ENCODE measurements around the gene FLYWCH2.

DNA sequence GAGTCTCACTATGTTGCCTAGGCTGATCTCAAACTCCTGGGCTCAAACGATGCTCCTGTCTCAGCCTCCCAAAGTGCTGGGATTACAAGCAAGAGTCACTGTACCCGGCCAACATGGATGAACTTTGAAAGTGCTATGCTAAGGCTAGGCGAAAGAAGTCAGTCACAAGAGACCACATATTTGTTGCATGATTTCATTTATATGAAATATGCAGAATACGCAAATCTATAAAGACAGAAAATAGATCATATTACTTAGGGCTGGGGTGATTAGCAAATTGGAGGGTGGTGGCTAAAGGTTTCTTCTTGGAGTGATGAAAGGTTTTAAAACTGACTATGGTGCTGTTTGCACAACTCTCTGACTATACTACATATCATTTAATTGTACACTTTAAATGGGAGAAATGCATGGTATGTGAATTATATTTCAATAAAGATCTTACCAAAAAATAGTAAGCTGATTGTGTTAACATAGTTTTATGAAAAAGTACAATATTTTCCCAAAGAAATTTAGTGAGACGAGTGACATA lies 27.5 kb downstream of the FLYWCH2 start:
- TF ChIP-seq, protein P1, sequence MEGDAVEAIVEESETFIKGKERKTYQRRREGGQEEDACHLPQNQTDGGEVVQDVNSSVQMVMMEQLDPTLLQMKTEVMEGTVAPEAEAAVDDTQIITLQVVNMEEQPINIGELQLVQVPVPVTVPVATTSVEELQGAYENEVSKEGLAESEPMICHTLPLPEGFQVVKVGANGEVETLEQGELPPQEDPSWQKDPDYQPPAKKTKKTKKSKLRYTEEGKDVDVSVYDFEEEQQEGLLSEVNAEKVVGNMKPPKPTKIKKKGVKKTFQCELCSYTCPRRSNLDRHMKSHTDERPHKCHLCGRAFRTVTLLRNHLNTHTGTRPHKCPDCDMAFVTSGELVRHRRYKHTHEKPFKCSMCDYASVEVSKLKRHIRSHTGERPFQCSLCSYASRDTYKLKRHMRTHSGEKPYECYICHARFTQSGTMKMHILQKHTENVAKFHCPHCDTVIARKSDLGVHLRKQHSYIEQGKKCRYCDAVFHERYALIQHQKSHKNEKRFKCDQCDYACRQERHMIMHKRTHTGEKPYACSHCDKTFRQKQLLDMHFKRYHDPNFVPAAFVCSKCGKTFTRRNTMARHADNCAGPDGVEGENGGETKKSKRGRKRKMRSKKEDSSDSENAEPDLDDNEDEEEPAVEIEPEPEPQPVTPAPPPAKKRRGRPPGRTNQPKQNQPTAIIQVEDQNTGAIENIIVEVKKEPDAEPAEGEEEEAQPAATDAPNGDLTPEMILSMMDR (conservative IDR thresholded peaks at IDR 0.05; ENCODE audit: low read depth in 2 of 2), result no peak
- TF ChIP-seq STAT1 (IDR thresholded peaks at IDR 0.05; ENCODE audit: unreplicated experiment) (no peak), EZH2 (IDR thresholded peaks at IDR 0.05; ENCODE audit: low read depth, unreplicated experiment) (no peak), POLR2AphosphoS5 (IDR thresholded peaks at IDR 0.05; ENCODE audit: low read depth) (no peak), EZH2phosphoT487 (IDR thresholded peaks at IDR 0.05; ENCODE audit: unreplicated experiment) (no peak), ZNF114 (CRISPR knock-in tag; IDR thresholded peaks at IDR 0.05) (no peak), ZNF331 (CRISPR knock-in tag; IDR thresholded peaks at IDR 0.05; ENCODE audit: low read depth) (no peak), CREB1 (CRISPR knock-in tag; IDR thresholded peaks at IDR 0.05; ENCODE audit: low read depth) (no peak), NANOG (IDR thresholded peaks at IDR 0.05; ENCODE audit: borderline replicate concordance) (no peak), JUNB (IDR thresholded peaks at IDR 0.05; ENCODE audit: unreplicated experiment) (no peak)
- TF ChIP-seq, protein P2, sequence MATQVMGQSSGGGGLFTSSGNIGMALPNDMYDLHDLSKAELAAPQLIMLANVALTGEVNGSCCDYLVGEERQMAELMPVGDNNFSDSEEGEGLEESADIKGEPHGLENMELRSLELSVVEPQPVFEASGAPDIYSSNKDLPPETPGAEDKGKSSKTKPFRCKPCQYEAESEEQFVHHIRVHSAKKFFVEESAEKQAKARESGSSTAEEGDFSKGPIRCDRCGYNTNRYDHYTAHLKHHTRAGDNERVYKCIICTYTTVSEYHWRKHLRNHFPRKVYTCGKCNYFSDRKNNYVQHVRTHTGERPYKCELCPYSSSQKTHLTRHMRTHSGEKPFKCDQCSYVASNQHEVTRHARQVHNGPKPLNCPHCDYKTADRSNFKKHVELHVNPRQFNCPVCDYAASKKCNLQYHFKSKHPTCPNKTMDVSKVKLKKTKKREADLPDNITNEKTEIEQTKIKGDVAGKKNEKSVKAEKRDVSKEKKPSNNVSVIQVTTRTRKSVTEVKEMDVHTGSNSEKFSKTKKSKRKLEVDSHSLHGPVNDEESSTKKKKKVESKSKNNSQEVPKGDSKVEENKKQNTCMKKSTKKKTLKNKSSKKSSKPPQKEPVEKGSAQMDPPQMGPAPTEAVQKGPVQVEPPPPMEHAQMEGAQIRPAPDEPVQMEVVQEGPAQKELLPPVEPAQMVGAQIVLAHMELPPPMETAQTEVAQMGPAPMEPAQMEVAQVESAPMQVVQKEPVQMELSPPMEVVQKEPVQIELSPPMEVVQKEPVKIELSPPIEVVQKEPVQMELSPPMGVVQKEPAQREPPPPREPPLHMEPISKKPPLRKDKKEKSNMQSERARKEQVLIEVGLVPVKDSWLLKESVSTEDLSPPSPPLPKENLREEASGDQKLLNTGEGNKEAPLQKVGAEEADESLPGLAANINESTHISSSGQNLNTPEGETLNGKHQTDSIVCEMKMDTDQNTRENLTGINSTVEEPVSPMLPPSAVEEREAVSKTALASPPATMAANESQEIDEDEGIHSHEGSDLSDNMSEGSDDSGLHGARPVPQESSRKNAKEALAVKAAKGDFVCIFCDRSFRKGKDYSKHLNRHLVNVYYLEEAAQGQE (IDR thresholded peaks at IDR 0.05; ENCODE audit: unreplicated experiment), result no peak
- TF ChIP-seq, protein P3, sequence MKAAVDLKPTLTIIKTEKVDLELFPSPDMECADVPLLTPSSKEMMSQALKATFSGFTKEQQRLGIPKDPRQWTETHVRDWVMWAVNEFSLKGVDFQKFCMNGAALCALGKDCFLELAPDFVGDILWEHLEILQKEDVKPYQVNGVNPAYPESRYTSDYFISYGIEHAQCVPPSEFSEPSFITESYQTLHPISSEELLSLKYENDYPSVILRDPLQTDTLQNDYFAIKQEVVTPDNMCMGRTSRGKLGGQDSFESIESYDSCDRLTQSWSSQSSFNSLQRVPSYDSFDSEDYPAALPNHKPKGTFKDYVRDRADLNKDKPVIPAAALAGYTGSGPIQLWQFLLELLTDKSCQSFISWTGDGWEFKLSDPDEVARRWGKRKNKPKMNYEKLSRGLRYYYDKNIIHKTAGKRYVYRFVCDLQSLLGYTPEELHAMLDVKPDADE (IDR thresholded peaks at IDR 0.05), result no peak
